Subcutaneous adipose tissue (tissue), 4 donors: ENCODE results near the gene RAB12. TPM values are rescaled to one million over a fixed set of nuclear protein-coding genes. Genes with fewer than 3 reads are reported as not detected.

Experiments
- total RNA-seq, 4 donors: library from RNA; depleted of rRNA; stranded (reverse); fragments of >200 nt; gene quantifications; one replicate each; pipeline ENCODE4 v1.1.0, GENCODE V29; 2016
- TF ChIP-seq, protein P1 (sequence below): fragments of 450-650 bp; IDR thresholded peaks from one replicate; pipeline ENCODE4 v1.5.1; 2016; ENCODE audit warnings: low read depth, mild to moderate bottlenecking, control low read depth, antibody characterized with exemption, moderate library complexity

The RAB12 gene
- total RNA-seq, 4 donors from 2014 or later = 46.7 to 81.0 (median 58.5) TPM

DNA sequence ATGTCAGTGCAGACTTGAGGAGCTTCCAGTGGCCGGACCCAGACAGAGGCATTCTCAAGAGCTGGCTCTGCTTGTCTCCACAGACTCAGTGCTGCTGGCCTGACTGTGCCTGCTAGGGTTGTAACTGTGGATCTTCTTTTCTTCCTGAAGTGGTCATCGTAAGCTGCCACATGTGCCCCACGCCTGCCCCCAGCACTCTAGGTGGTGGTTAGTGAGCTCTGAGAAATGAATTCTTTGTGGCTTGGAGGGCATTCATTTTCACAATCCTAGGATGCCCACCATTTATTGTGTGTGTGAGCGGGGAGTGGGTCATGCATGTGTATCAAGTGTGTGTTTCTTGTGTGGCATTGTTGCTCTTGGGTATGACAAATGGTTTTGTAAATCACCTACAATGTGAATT, 23.1 kb downstream of the RAB12 start:
- TF ChIP-seq, protein P1, sequence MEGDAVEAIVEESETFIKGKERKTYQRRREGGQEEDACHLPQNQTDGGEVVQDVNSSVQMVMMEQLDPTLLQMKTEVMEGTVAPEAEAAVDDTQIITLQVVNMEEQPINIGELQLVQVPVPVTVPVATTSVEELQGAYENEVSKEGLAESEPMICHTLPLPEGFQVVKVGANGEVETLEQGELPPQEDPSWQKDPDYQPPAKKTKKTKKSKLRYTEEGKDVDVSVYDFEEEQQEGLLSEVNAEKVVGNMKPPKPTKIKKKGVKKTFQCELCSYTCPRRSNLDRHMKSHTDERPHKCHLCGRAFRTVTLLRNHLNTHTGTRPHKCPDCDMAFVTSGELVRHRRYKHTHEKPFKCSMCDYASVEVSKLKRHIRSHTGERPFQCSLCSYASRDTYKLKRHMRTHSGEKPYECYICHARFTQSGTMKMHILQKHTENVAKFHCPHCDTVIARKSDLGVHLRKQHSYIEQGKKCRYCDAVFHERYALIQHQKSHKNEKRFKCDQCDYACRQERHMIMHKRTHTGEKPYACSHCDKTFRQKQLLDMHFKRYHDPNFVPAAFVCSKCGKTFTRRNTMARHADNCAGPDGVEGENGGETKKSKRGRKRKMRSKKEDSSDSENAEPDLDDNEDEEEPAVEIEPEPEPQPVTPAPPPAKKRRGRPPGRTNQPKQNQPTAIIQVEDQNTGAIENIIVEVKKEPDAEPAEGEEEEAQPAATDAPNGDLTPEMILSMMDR = no peak

DNA sequence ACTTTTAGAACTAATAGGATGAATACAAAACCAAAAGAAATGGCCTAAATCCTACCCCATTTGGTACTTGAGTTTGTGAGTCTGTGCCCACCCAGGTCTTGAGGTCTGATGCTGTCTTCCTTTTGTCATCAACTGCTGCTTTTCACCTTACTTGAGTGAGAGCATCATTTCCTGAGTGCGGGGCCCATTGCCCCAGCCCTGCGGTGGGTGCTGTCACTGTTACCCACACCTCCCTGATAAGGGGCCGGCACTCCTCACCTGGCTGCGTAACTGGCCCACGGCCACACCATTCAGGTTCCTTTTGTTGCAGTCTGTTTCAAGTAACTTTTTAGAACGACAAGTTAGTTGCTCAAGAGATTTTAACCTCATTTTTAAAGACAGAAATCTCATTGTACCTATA, 25.3 kb downstream of the RAB12 start:
- TF ChIP-seq, protein P1 = no peak

DNA sequence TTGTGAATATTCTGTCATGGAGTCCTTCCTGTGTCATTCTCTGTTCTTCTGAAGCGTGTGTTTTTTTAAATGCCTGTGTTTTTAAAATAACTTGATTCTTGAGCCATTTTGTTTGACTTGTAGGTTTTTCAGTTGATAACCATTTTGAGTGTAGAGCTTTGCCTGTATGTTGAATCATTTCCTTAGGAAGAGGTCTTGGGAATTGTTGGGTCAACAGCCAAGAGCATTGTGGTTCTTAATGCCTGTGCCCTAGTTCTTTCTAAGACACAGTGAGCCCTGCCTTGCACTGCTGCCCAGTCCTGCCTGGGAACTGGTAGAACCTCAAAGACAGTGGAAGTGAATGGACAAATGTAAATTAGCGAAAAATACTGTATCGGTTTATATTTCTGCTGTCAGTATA, 25.9 kb downstream of the RAB12 start:
- TF ChIP-seq, protein P1 = no peak

DNA sequence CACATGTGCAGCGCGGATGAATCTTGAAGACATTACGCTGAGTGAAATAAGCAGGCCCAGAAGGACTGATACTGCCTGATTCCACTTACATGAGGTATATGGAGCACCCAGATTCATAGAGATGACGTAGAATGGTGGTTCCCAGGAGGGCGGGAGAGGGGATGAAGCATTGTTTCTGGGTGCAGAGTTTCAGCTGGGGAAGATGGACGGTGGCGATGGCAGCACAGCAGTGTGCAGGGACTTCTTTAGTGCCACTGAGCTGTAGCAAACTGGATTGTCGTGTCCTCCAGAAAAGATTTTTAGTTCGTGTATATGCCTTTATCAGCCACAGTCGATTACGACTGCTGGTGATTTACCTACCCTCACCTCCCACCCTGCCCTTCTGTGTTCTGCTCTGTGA, 30.5 kb downstream of the RAB12 start:
- TF ChIP-seq, protein P1 = no peak

DNA sequence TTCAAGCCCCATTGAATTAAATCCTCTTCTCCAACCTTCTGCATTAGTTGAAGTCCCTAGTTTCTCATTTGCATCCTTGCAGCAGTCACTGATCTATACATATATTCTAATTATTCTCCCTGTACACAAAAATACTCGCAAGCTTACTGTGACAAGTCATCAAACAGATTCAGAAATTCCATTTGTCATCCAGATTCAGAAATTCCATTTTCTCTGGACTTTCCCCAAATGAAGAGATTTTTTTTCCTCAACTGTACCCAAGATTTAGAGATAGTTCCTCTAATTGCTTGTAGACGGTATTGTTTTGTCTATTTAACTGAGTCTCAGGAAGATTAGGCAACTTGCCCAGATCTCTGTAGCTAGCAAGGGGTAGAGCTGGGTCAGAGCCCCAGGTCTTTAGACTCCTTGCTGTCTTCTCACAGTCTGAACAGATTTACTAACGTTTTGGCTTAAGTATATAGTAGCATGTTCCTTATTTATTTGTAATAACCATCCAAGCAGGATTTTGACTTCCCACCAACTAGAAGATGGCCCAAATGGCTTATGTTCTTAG, 34.2 kb downstream of the RAB12 start:
- TF ChIP-seq, protein P1 = no peak

DNA sequence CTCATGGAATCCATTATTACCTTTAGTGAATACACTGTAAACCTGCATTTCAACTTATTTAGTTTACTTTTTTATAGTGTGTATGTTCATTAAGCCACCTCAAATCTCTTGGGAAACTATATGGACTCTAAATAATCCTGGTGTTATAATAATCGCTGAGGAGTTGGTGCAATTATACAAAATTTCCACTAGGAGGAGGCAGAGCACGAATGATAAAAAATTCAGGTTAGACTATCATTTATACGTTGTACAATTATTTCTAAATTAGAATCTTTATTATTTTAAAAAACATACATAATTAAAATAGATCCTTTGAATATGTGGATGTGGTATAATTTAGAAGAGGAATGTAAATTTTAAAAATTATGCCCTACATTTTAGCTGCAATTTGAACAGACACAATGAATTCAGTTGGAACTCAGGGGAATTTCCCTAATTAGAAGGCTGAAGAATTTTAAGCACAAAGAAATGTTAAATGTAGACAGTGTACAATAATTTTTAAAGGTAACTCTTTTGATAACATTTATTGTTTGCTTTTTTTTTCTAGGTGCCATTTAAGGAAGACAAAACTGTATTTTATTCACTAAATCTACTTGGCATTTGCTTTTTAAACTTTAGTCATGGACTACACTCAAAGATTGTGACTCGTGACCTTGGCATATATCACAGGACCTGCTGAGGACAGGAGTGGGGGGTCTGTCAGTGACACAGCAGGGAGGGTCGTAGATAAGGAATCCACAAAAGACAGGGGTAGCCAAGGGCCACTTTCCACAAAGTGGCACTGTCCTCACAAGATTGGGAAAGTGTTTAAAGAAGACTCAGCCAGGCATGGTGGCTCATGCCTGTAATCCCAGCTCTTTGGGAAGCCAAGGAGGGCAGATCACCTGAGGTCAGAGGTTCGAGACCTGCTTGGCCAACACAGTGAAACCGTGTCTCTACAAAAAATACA, 45.5 kb downstream of the RAB12 start:
- TF ChIP-seq, protein P1 = no peak

DNA sequence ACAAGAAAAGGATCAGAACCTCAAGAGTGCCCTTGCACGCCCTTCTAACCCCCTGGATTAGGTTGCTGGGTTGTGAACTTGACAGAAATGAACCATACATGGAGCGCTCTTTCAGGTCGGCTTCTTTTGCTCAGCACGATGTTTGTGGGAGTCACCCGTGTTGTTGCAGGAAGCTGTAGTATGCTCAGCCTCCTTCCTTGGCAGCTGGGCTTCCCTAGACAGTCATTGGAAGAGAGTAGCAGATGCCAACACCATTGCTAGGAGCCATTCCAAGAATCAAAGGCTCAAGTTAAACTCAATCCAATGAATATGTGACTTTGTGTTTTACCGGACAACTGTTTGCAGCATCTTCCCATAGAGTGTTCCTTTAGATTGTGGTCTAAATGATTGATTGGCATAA, 47.0 kb downstream of the RAB12 start:
- TF ChIP-seq, protein P1 = no peak
